Mesodermal cell (in vitro differentiated cells): ENCODE data around the gene UBE4A.

Source experiments
- H3K27ac ChIP-seq: 2 replicates; pipeline ENCODE4 v1.7.0; 2013; ENCODE audit warnings: mild to moderate bottlenecking, low read depth, low read length, moderate library complexity; ENCODE audit not compliant: severe bottlenecking
- H3K36me3 ChIP-seq: 2 replicates; pipeline ENCODE4 v1.7.1; 2013; ENCODE audit warnings: mild to moderate bottlenecking, low read length, moderate library complexity; ENCODE audit not compliant: control insufficient read depth, insufficient read depth
- H3K4me1 ChIP-seq: one replicate; pipeline ENCODE4 v1.7.1; 2013; ENCODE audit warnings: mild to moderate bottlenecking, low read length; ENCODE audit not compliant: insufficient read depth, control insufficient read depth, poor library complexity, severe bottlenecking
- H3K4me3 ChIP-seq: 2 replicates; pipeline ENCODE4 v1.7.0; 2013; ENCODE audit warnings: low read length, control low read depth, mild to moderate bottlenecking; ENCODE audit not compliant: insufficient read depth, poor library complexity, severe bottlenecking; ENCODE audit errors: extremely low read depth
- H3K9me3 ChIP-seq: 2 replicates; pipeline ENCODE4 v1.7.1; 2013; ENCODE audit warnings: mild to moderate bottlenecking, low read length, moderate library complexity; ENCODE audit not compliant: control insufficient read depth
- WGBS, 2 experiments: methylation state at CpG; one replicate each; pipeline ENCODE4 v1.1.5; 2013; ENCODE audit warnings: missing lambda C conversion rate in 2 of 2; ENCODE audit not compliant: insufficient coverage in 2 of 2; 5-methylcytosine and 5-hydroxymethylcytosine counted together

Gene UBE4A

DNA sequence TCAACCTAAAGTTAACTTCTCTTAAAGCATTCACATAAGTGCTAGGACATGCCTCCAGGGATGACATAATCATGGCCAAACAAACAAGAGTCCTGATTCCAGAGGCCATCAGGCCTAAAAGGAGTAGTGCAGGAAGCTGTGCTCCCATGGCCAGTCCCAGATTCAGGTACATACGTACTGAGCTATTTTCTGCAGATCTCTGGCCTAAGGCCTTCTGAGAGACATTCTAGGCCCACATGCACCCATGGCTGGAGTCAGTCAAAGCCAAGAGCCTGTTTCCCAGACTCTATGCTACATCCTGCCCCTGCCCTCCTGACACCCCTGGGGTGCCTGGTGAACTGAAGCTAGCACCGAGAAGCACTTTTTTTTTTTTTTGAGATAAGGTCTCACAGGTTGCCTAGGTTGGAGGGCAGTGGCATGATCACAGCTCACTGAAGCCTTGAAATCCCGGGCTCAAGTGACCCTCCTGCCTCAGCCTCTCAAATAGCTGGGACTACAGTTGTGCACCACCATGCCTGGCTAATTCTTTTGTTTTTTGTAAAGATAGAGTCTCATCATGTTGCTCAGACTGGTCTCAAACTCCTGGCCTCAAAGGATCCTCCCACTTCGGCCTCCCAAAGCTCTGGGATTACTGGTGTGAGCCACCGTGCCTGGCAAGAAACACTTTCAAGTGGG is 17.4 kb upstream of the UBE4A start:
- H3K4me3 ChIP-seq, result no peak overlapping the region
- no peaks in the 10 kb centered on the region for H3K4me1 ChIP-seq
- no peaks in the 10 kb centered on the region for H3K36me3 ChIP-seq
- no peaks in the 10 kb centered on the region for H3K9me3 ChIP-seq
- H3K27ac ChIP-seq, result no peak overlapping the region
- WGBS, 2 experiments, result 93 to 98% methylated on average over 3 to 4 of the region's 5 CpGs

DNA sequence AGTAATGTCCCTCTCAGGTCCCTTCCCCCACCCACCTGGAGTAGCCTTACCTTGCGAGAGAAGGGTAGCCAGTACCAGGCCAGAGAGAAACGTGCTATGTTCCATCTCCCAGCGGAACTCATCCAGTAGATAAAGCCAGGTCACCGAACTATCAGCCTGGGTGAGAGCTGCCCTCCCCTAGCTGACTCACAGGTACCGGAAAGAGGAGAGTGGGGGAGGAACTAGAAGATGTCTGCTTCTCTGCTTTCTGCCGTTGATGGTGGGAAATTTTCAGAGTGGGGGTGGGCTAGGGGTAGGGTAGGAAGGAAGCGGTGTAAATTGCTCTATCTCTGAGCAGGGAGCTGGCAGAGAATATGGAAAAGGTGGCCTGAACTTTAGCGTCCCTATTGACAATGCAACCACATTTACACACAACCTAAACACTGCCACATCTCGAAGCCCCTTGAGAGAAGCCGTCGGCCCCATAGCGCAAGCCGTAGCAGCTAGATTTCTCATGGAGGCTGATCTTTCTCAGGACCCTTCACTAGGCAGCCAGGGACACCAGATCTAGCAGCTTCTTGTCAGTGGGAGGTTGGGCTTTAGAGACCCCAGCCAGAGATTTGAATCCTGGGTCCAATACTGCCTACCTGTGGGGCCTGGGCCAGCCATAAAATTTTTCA is 16.8 kb upstream of the UBE4A start, which contains the start of gene CD3D:
CD3D (minus strand) TSS at position 203 of the 659 bp plus-strand sequence; CDS start at position 105, 98 bp downstream.
- no peaks in the 10 kb centered on the region for H3K36me3 ChIP-seq
- no peak within 1 kb of the TSS for H3K27ac ChIP-seq
- no peaks in the 10 kb centered on the region for H3K4me1 ChIP-seq
- no peaks in the 10 kb centered on the region for H3K9me3 ChIP-seq
- WGBS, 2 experiments, result 78 to 86% methylated on average over 9 to 11 of the region's 13 CpGs
- no peak within 1 kb of the TSS for H3K4me3 ChIP-seq

DNA sequence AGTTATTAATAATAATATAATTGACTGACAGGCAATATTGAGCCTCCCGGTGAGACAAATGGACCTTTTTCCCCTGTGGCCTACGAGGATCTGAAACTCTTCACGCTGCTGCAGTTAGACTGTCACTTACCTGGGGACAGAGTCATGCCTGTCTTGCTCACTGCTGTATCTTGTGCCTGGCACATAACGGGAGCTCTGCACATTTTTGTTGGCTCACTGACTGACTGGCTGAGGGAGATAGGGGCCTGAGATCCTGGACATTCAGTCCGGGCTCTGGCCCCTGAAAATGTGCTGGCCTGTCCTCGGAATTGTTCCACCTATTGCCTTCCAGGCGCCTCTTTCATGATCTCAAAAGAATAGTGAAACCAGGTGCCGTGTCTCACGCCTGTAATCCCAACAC is 16.2 kb upstream of the UBE4A start:
- no peaks in the 10 kb centered on the region for H3K9me3 ChIP-seq
- H3K36me3 ChIP-seq, result no peaks in the 10 kb centered on the region
- WGBS, 2 experiments, result 84 to 88% methylated on average over 9 of the region's 9 CpGs
- H3K27ac ChIP-seq, result no peak overlapping the region
- H3K4me1 ChIP-seq, result no peaks in the 10 kb centered on the region
- no peak overlapping the region for H3K4me3 ChIP-seq

DNA sequence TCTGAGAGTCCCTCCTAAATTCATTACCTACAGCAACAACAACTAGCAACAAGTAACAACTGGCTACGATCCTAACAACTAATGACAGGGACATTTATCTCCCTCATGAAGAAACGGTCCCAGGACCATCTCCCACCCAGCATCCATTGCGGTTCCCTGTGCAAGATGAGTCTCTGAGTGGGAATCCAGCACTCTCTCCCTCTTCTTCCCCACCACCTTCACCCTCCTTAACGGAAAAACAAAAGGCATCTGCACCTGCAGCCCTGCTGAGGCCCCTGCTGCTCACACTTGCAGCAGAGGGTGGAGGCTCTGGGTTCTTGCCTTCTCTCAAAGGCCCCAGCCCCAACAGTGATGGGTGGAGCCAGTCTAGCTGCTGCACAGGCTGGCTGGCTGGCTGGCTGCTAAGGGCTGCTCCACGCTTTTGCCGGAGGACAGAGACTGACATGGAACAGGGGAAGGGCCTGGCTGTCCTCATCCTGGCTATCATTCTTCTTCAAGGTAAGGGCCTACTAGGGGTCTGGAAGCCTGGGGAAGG is 15.4 kb upstream of the UBE4A start, which contains the start of gene CD3G:
CD3G (plus strand) TSS at position 364 of the 535 bp plus-strand sequence; CDS start at position 444, 80 bp downstream.
- 89 to 95% methylated on average over 5 to 6 of the region's 6 CpGs for WGBS, 2 experiments
- no peak within 1 kb of the TSS for H3K27ac ChIP-seq
- no peaks in the 10 kb centered on the region for H3K36me3 ChIP-seq
- no peaks in the 10 kb centered on the region for H3K4me1 ChIP-seq
- no peak within 1 kb of the TSS for H3K4me3 ChIP-seq
- H3K9me3 ChIP-seq, result no peaks in the 10 kb centered on the region

DNA sequence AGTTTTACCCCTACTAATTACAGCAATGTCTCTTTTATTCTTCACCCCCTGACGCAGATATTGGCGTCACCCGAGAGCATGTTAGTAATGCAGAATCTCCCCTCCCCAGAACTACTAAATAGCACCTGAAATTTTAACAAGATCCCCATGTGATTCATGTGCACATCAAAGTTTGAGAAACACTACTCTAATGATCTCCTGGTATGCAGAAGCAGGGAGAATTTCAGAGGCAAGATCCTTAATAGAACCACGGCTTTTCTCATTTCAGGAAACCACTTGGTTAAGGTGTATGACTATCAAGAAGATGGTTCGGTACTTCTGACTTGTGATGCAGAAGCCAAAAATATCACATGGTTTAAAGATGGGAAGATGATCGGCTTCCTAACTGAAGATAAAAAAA is 9.9 kb upstream of the UBE4A start:
- 82 to 89% methylated on average over 6 of the region's 6 CpGs for WGBS, 2 experiments
- Histone ChIP-seq H3K4me1 (no peaks in the 10 kb centered on the region), H3K9me3 (no peaks in the 10 kb centered on the region), H3K4me3 (no peak overlapping the region), H3K36me3 (no peaks in the 10 kb centered on the region), H3K27ac (no peak overlapping the region)

DNA sequence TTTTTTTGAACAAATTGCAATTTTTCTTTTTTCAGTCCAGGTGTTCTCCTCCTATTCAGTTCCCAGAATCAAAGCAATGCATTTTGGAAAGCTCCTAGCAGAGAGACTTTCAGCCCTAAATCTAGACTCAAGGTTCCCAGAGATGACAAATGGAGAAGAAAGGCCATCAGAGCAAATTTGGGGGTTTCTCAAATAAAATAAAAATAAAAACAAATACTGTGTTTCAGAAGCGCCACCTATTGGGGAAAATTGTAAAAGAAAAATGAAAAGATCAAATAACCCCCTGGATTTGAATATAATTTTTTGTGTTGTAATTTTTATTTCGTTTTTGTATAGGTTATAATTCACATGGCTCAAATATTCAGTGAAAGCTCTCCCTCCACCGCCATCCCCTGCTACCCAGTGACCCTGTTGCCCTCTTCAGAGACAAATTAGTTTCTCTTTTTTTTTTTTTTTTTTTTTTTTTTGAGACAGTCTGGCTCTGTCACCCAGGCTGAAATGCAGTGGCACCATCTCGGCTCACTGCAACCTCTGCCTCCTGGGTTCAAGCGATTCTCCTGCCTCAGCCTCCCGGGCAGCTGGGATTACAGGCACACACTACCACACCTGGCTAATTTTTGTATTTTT is 6.2 kb upstream of the UBE4A start:
- WGBS, 2 experiments, result 8% methylated on average over 2 of the region's 6 CpGs; no CpG with 5 or more reads in 1 of the 2 experiments
- Histone ChIP-seq H3K36me3 (no peaks in the 10 kb centered on the region), H3K4me3 (no peak overlapping the region), H3K9me3 (no peaks in the 10 kb centered on the region), H3K27ac (no peak overlapping the region), H3K4me1 (no peaks in the 10 kb centered on the region)

DNA sequence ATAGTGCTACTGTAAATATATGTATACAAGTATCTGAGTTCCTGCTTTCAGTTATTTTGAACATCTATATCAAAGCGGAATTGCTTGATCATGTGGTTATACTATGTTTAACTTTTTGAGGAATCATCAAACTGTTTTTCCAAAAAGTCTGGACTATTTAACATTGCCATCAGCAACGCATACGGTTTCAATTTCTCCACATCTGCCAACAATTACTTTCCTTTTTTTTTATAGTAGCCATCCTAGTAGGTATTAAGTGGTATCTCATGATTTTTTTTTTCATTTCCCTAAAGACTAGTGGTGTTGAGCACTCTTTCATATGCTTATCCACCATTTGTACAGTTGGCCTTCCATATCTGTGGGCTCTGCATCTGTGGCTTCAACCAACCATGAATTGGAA is 1.3 kb upstream of the UBE4A start:
- H3K4me1 ChIP-seq, result peaks cover 6% of the 10 kb centered on the region
- H3K27ac ChIP-seq, result no peak overlapping the region
- no peaks in the 10 kb centered on the region for H3K36me3 ChIP-seq
- no peak overlapping the region for H3K4me3 ChIP-seq
- H3K9me3 ChIP-seq, result no peaks in the 10 kb centered on the region
- 100% methylated on average over 1 of the region's 3 CpGs; no CpG with 5 or more reads in 1 of the 2 experiments for WGBS, 2 experiments

DNA sequence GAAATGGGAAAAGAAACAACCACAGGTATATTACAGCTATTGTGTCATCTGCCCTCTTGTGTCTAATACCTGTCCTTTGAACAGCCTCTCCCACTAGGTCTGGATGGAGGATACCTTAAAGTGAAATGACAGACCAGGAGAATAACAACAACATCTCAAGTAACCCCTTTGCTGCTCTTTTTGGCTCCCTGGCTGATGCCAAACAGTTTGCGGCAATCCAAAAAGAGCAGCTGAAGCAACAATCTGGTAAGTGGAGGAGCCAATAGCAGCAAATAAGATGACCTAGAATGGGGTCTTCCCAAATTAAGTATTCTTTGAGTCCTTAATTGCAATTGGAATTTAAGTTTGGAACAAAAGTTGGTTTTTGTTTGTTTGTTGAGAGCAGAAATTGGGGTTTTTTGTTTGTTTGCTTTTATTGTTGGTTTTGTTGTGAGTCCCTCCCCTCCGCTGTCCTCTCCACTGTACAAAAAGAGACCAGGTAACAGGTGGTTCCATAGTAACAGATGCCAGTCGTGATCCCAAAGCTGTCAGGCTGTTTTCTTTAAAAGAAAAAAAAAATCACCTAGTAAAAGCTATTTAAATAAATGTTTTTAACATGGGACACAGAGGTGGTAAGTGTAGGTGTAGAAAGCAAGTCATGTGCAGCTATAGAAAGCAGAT is 5.7 kb downstream of the UBE4A start:
- Histone ChIP-seq H3K4me1 (peaks cover 6% of the 10 kb centered on the region), H3K4me3 (no peak overlapping the region), H3K36me3 (peaks cover 44% of the 10 kb centered on the region), H3K27ac (no peak overlapping the region), H3K9me3 (no peaks in the 10 kb centered on the region)
- WGBS, 2 experiments, result 89% methylated on average over 1 of the region's 3 CpGs; no CpG with 5 or more reads in 1 of the 2 experiments

DNA sequence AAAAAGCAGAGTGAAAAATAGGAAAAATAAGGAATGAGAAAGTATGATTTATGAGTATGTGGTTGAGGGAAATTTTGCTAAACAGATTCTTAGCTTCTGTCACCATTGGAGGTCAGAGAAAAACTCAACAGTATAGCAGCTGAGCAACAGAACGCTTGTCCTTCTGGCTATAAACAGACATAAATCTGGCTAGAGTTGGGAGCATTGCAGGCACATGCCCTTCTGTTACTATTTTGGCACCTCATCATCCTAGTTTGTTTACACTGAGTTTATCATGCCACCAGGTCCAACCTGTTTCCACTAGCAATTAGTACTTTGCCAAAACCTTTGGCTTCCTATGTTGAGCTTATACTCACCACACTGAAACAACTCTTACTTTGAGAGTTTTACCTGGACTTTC is 6.9 kb downstream of the UBE4A start:
- Histone ChIP-seq H3K4me3 (no peak overlapping the region), H3K9me3 (no peaks in the 10 kb centered on the region), H3K27ac (no peak overlapping the region), H3K4me1 (no peaks in the 10 kb centered on the region), H3K36me3 (peaks cover 54% of the 10 kb centered on the region)
- 100% methylated on average over 1 of the region's 1 CpG for WGBS, 2 experiments

DNA sequence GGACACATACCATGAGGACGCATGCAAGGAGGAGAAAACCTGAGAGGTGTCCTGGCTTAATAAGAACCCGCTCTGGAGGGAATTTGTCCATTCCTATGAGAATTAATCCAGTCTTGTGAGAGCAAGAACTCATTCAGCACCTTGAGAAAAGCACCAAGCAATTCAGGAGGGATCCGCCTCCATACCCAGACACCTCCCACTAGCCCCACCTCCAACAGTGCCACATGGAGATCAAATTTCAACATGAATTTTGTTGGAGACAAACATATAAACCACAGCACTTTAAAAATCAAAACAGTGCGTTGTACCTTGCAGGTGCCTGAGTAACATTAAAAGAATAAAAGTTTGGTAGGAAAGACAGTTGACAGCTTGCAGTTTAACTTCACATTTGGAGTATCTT is 11.4 kb downstream of the UBE4A start:
- 96 to 100% methylated on average over 1 to 3 of the region's 4 CpGs for WGBS, 2 experiments
- Histone ChIP-seq H3K4me1 (no peaks in the 10 kb centered on the region), H3K36me3 (peaks cover 82% of the 10 kb centered on the region), H3K27ac (no peak overlapping the region), H3K4me3 (no peak overlapping the region), H3K9me3 (no peaks in the 10 kb centered on the region)
